T-cell (primary cell): ENCODE data around the gene NVL. TPM values are rescaled to one million over a fixed set of nuclear protein-coding genes. Genes with fewer than 3 reads are reported as not detected.
"Not testable (repeated sequence)": the region's sequence is repeated elsewhere in the genome, so short reads cannot be mapped to it uniquely, and the experiment has no call there.

Experiments used
- ATAC-seq, 4 experiments: fragments of 200-7000 bp in 3 of 4; fragments of 150-1000 bp in 1 of 4; cut with Tn5 transposase; replicated peaks in 1 of 4; 1 replicate in 3 of 4; 2 replicates in 1 of 4; pipeline ENCODE4 v1.10.0; 2021; ENCODE audit warnings: moderate library complexity in 3 of 4, mild to moderate bottlenecking in 2 of 4, moderate number of reproducible peaks in 1 of 4
- CTCF ChIA-PET, 2 donors: fragments of 300-600 bp; sonication (Branson Sonifier 250); formaldehyde crosslinking; loops; one replicate each; lab custom pipeline; 2022; ENCODE audit warnings: antibody characterized with exemption in 2 of 2; lab: Charles Lee
- POLR2A ChIA-PET, 2 donors: fragments of 300-600 bp; sonication (Branson Sonifier 250); formaldehyde crosslinking; loops; one replicate each; lab custom pipeline; 2022; ENCODE audit warnings: antibody characterized with exemption in 2 of 2; lab: Charles Lee
- DNase-seq, 35 experiments: peaks; one replicate each; pipeline versions ENCODE4 v3.0.0 to v3.0.0-alpha.2; 2013 to 2023
- H3K27ac ChIP-seq: one replicate; pipeline ENCODE4 v1.5.1; 2013; ENCODE audit warnings: low read length
- H3K27me3 ChIP-seq, 2 experiments: replicated peaks in 1 of 2; 1 replicate in 1 of 2; 2 replicates in 1 of 2; pipeline versions ENCODE4 v1.6.1 to v1.7.0; 2013; ENCODE audit warnings: low read length in 1 of 2, mixed read lengths in 1 of 2; ENCODE audit not compliant: control insufficient read depth in 2 of 2, insufficient read depth in 2 of 2; ENCODE audit errors: extremely low read depth in 1 of 2
- H3K36me3 ChIP-seq, 2 donors: 1 replicate in 1 of 2; 2 replicates in 1 of 2; pipeline versions ENCODE4 v1.6.1 to v1.7.0; 2013; ENCODE audit warnings: low read length in 1 of 2; ENCODE audit not compliant: control insufficient read depth in 2 of 2, insufficient read depth in 1 of 2; ENCODE audit errors: extremely low read depth in 1 of 2
- H3K4me1 ChIP-seq, 2 experiments: 1 replicate in 1 of 2; 2 replicates in 1 of 2; pipeline versions ENCODE4 v1.6.1 to v1.7.0; 2013; ENCODE audit warnings: low read length in 2 of 2, mixed read lengths in 1 of 2; ENCODE audit not compliant: insufficient read depth in 2 of 2, control insufficient read depth in 1 of 2; ENCODE audit errors: extremely low read depth in 1 of 2
- H3K4me3 ChIP-seq, 2 donors: 1 replicate in 1 of 2; 2 replicates in 1 of 2; pipeline versions ENCODE4 v1.5.1 to v1.7.0; 2013; ENCODE audit warnings: mild to moderate bottlenecking in 2 of 2, low read length in 1 of 2, moderate library complexity in 1 of 2; ENCODE audit not compliant: control insufficient read depth in 1 of 2; ENCODE audit errors: extremely low read depth in 1 of 2
- H3K9me3 ChIP-seq: 2 replicates; pipeline ENCODE4 v1.7.0; 2013
- H3K27ac Mint-ChIP-seq, 2 donors: one replicate each; pipeline ENCODE4 v1.8.0; 2020 to 2021; ENCODE audit warnings: mild to moderate bottlenecking in 2 of 2, mixed read lengths in 2 of 2
- H3K27me3 Mint-ChIP-seq, 2 donors: one replicate each; pipeline ENCODE4 v1.8.0; 2021 to 2022; ENCODE audit warnings: mixed read lengths in 2 of 2
- H3K36me3 Mint-ChIP-seq: one replicate; pipeline ENCODE4 v1.8.0; 2021; ENCODE audit warnings: mixed read lengths
- H3K4me1 Mint-ChIP-seq, 3 donors: one replicate each; pipeline ENCODE4 v1.8.0; 2020 to 2022; ENCODE audit warnings: mixed read lengths in 3 of 3, mild to moderate bottlenecking in 1 of 3
- H3K4me3 Mint-ChIP-seq, 3 donors: one replicate each; pipeline ENCODE4 v1.8.0; 2020 to 2022; ENCODE audit warnings: mild to moderate bottlenecking in 3 of 3, mixed read lengths in 3 of 3, moderate library complexity in 3 of 3
- H3K9me3 Mint-ChIP-seq, 3 donors: one replicate each; pipeline ENCODE4 v1.8.0; 2020 to 2022; ENCODE audit warnings: mixed read lengths in 3 of 3
- WGBS: methylation state at CpG from one replicate; pipeline ENCODE4 v1.1.5; 2013; ENCODE audit warnings: missing lambda C conversion rate; ENCODE audit not compliant: insufficient coverage; 5-methylcytosine and 5-hydroxymethylcytosine counted together
- total RNA-seq, 35 experiments: library from RNA in 6 of 35; stranded (reverse) in 6 of 35; fragments of 120-200 nt in 1 of 35; gene quantifications; one replicate each; pipeline versions ENCODE4 v1.2.1 to v1.2.4 and lab custom pipeline; 2013 to 2026

The NVL gene
- total RNA-seq, 5 donors from 2014 or later (not counting 1 experiment from before 2014, with no cell fraction given) = 32.5 to 42.0 (median 37.6) TPM

- Histone ChIP-seq H3K36me3 (peaks cover 0 to 34% of the 10 kb centered on the region in 2 donors), H3K27ac (no peak overlapping the region), H3K4me3 (no peak overlapping the region), H3K27me3 (no peaks in the 10 kb centered on the region), H3K9me3 (no peaks in the 10 kb centered on the region), H3K4me1 (no peaks in the 10 kb centered on the region)
- ATAC-seq (no peak), DNase-seq (no peak)
- ChIA-PET CTCF (interaction anchor here (0.5 to 1.4 kb wide), 4 partner anchors 12 to 165 kb away, joined by 3 to 4 read pairs (median 4); partner anchors contain the start of gene NVL (in 1 of the 2)), POLR2A (no interaction called here)
- H3K4me1 Mint-ChIP-seq = peaks cover 12 to 18% (median 17%) of the 10 kb centered on the region in 3 donors
- H3K9me3 Mint-ChIP-seq = no peaks in the 10 kb centered on the region
- no peak overlapping the region for H3K27ac Mint-ChIP-seq
- H3K4me3 Mint-ChIP-seq = no peak overlapping the region
- peaks cover 27% of the 10 kb centered on the region for H3K36me3 Mint-ChIP-seq
- no peaks in the 10 kb centered on the region for H3K27me3 Mint-ChIP-seq
- WGBS = no CpG with 5 or more reads among the region's 4 CpGs
Observed at GRCh38 chr1:224317383-224318045, 12.5 kb downstream of the NVL start.

- no peaks in the 10 kb centered on the region for H3K27me3 ChIP-seq
- peaks cover 0 to 63% of the 10 kb centered on the region in 2 donors for H3K36me3 ChIP-seq
- CTCF ChIA-PET = interaction anchor here in 1 of 2 donors (0.6 kb wide), 1 partner anchor 201 kb away, joined by 3 read pairs; no protein-coding TSS in a partner anchor
- no peak overlapping the region for H3K4me3 ChIP-seq
- no CpG with 5 or more reads among the region's 2 CpGs for whole genome bisulfite sequencing
- H3K27ac ChIP-seq = no peak overlapping the region
- H3K9me3 Mint-ChIP-seq = no peaks in the 10 kb centered on the region
- H3K4me3 Mint-ChIP-seq = no peak overlapping the region
- H3K27ac Mint-ChIP-seq = no peak overlapping the region
- H3K27me3 Mint-ChIP-seq = no peaks in the 10 kb centered on the region
- ATAC-seq = no peak
- peaks cover 42% of the 10 kb centered on the region for H3K36me3 Mint-ChIP-seq
- H3K4me1 ChIP-seq = no peaks in the 10 kb centered on the region
- DNase-seq = no peak
- POLR2A ChIA-PET = interaction anchor here in 1 of 2 donors (0.6 kb wide), 1 partner anchor 32 kb away, joined by 3 read pairs; no protein-coding TSS in a partner anchor
- H3K4me1 Mint-ChIP-seq = peaks cover 0 to 7% (median 1%) of the 10 kb centered on the region in 3 donors
- H3K9me3 ChIP-seq = no peaks in the 10 kb centered on the region
Observed at GRCh38 chr1:224312025-224312424, 17.9 kb downstream of the NVL start.

GRCh38 chr1:224311503-224311902, 18.5 kb downstream of the NVL start:
- H3K4me1 ChIP-seq, H3K4me3 ChIP-seq, H3K27ac ChIP-seq, H3K9me3 Mint-ChIP-seq, H3K4me3 Mint-ChIP-seq, POLR2A ChIA-PET, ATAC-seq, H3K27ac Mint-ChIP-seq, H3K27me3 ChIP-seq, H3K27me3 Mint-ChIP-seq, H3K9me3 ChIP-seq, DNase-seq, H3K4me1 Mint-ChIP-seq: not testable (repeated sequence)
- H3K36me3 ChIP-seq = peaks cover 0 to 66% of the 10 kb centered on the region in 2 donors
- H3K36me3 Mint-ChIP-seq = peaks cover 41% of the 10 kb centered on the region
- no CpG with 5 or more reads among the region's 1 CpG for WGBS
- CTCF ChIA-PET = interaction anchor here in 1 of 2 donors (0.6 kb wide), 1 partner anchor 200 kb away, joined by 3 read pairs; no protein-coding TSS in a partner anchor

GRCh38 chr1:224308064-224308463, 21.9 kb downstream of the NVL start:
- H3K9me3 ChIP-seq = no peaks in the 10 kb centered on the region
- ChIA-PET CTCF (no interaction called here), POLR2A (interaction anchor here (0.6 to 0.7 kb wide), 4 partner anchors 10 to 1119 kb away, joined by 7 to 11 read pairs (median 8); no protein-coding TSS in a partner anchor)

GRCh38 chr1:224304767-224305166, 25.2 kb downstream of the NVL start:
- ChIA-PET CTCF (interaction anchor here (0.6 to 1.1 kb wide), 2 partner anchors 14 to 188 kb away, joined by 3 to 7 read pairs; no protein-coding TSS in a partner anchor), POLR2A (no interaction called here)
- no peaks in the 10 kb centered on the region for H3K4me1 ChIP-seq
- H3K36me3 ChIP-seq = peaks cover 0 to 72% of the 10 kb centered on the region in 2 donors
- H3K4me3 ChIP-seq = no peak overlapping the region
- DNase-seq = no peak
- Mint-ChIP-seq H3K4me1 (peaks cover 0 to 1% (median 0%) of the 10 kb centered on the region in 3 donors), H3K27me3 (no peaks in the 10 kb centered on the region), H3K27ac (no peak overlapping the region), H3K36me3 (peaks cover 42% of the 10 kb centered on the region), H3K9me3 (no peaks in the 10 kb centered on the region), H3K4me3 (no peak overlapping the region)
- no peak overlapping the region for H3K27ac ChIP-seq
- no peak for ATAC-seq
- H3K27me3 ChIP-seq = no peaks in the 10 kb centered on the region
- H3K9me3 ChIP-seq = no peaks in the 10 kb centered on the region
- no CpG with 5 or more reads among the region's 2 CpGs for WGBS

More at GRCh38 chr1:224308064-224308463, 21.9 kb downstream of the NVL start:
- Mint-ChIP-seq H3K27me3 (no peaks in the 10 kb centered on the region), H3K4me1 (no peaks in the 10 kb centered on the region), H3K9me3 (no peaks in the 10 kb centered on the region), H3K27ac (no peak overlapping the region), H3K4me3 (no peak overlapping the region), H3K36me3 (peaks cover 43% of the 10 kb centered on the region)
- no peak overlapping the region for H3K27ac ChIP-seq
- H3K4me3 ChIP-seq = no peak overlapping the region
- peaks cover 0 to 67% of the 10 kb centered on the region in 2 donors for H3K36me3 ChIP-seq
- no peak for ATAC-seq
- DNase-seq = no peak
- no peaks in the 10 kb centered on the region for H3K4me1 ChIP-seq
- WGBS = 100% methylated on average over 1 of the region's 3 CpGs
- no peaks in the 10 kb centered on the region for H3K27me3 ChIP-seq

- Mint-ChIP-seq H3K27me3 (no peaks in the 10 kb centered on the region), H3K4me3 (no peak overlapping the region), H3K9me3 (no peaks in the 10 kb centered on the region), H3K4me1 (peaks cover 0 to 1% (median 0%) of the 10 kb centered on the region in 3 donors), H3K27ac (no peak overlapping the region), H3K36me3 (peaks cover 57% of the 10 kb centered on the region)
- no peaks in the 10 kb centered on the region for H3K27me3 ChIP-seq
- peaks cover 0 to 72% of the 10 kb centered on the region in 2 donors for H3K36me3 ChIP-seq
- no peaks in the 10 kb centered on the region for H3K4me1 ChIP-seq
- H3K27ac ChIP-seq = no peak overlapping the region
- H3K9me3 ChIP-seq = no peaks in the 10 kb centered on the region
- no peak for DNase-seq
- 100% methylated on average over 3 of the region's 7 CpGs for WGBS
- ATAC-seq = no peak
- H3K4me3 ChIP-seq = no peak overlapping the region
- ChIA-PET CTCF (interaction anchor here in 1 of 2 donors (0.6 to 1.7 kb wide), 3 partner anchors 156 to 552 kb away, joined by 3 read pairs; no protein-coding TSS in a partner anchor), POLR2A (no interaction called here)
Observed at GRCh38 chr1:224302947-224303346, 27.0 kb downstream of the NVL start.
